Adrenal gland (tissue), 12 donors: Measurements from ENCODE around the gene BROX. TPM values are rescaled to one million over a fixed set of nuclear protein-coding genes. Genes with fewer than 3 reads are reported as not detected.
"Not testable (repeated sequence)": the region's sequence is repeated elsewhere in the genome, so short reads cannot be mapped to it uniquely, and the experiment has no call there.

Source experiments
- DNase-seq, 7 donors: peaks; one replicate each; pipeline ENCODE4 v3.0.0-alpha.2; 2019 to 2020
- H3K27ac ChIP-seq, 5 donors: fragments of 200-600 bp; sonication (generic) in 4 of 5; 1 replicate in 3 of 5; 2 replicates in 2 of 5; pipeline versions ENCODE4 v1.5.1 to v1.8.0; 2016 to 2020; ENCODE audit warnings: mild to moderate bottlenecking in 1 of 5
- H3K27me3 ChIP-seq: fragments of 200-600 bp; 2 replicates; pipeline ENCODE4 v1.8.0; 2021
- H3K36me3 ChIP-seq, 2 donors: fragments of 200-600 bp; replicated peaks in 1 of 2; 1 replicate in 1 of 2; 2 replicates in 1 of 2; pipeline versions ENCODE4 v1.5.1 to v1.8.0; 2018 to 2022
- H3K4me1 ChIP-seq, 2 donors: fragments of 200-600 bp; replicated peaks in 1 of 2; 1 replicate in 1 of 2; 2 replicates in 1 of 2; pipeline versions ENCODE4 v1.5.1 to v1.8.0; 2018 to 2021
- H3K4me3 ChIP-seq, 4 donors: fragments of 200-600 bp; sonication (generic) in 3 of 4; one replicate each; pipeline ENCODE4 v1.5.1; 2016 to 2018
- H3K9me3 ChIP-seq, 3 donors: fragments of 200-600 bp; sonication (generic) in 1 of 3; replicated peaks in 1 of 3; 1 replicate in 2 of 3; 2 replicates in 1 of 3; pipeline versions ENCODE4 v1.5.1 to v1.8.0; 2016 to 2021
- POLR2A ChIP-seq, 2 donors: fragments of 450-650 bp; IDR thresholded peaks; one replicate each; pipeline ENCODE4 v1.6.1; 2017; ENCODE audit warnings: antibody characterized with exemption in 2 of 2, mild to moderate bottlenecking in 2 of 2, moderate library complexity in 1 of 2
- WGBS, 4 donors: extraction: QIAGEN DNeasy Blood & Tissue Kit in 2 of 4; methylation state at CpG; one replicate each; pipeline versions ENCODE4 v1.1.5 to v1.1.7; 2013 to 2017; 5-methylcytosine and 5-hydroxymethylcytosine counted together
- intact Hi-C, 2 donors: fragments of 100-400 bp; cut with DNase I; formaldehyde crosslinking; loops; one replicate each; pipeline versions ENCODE4 v1.14.1 to v1.15.0; 2022 to 2023
- polyA plus RNA-seq, 3 donors: library from polyadenylated mRNA; stranded (reverse); fragments of 200-250 nt in 2 of 3; fragments of 350-450 nt in 1 of 3; fragmentation: Illumina TruSeq in 1 of 3; extraction: RNeasy Lipid Tissue Mini Kit (QIAGEN cat#74804) in 1 of 3; gene quantifications; one replicate each; pipeline ENCODE4 v1.2.3, GENCODE V29; 2013 to 2014
- total RNA-seq, 9 donors: library from RNA; depleted of rRNA in 4 of 9; stranded (reverse); fragments of >200 nt in 4 of 9; fragments of 120-200 nt in 1 of 9; fragmentation: NEBNext Ultra II Directional in 1 of 9; extraction: Animal tissue kit (Norgen Biotek cat#: 25700) in 1 of 9; gene quantifications; one replicate each; pipeline versions ENCODE4 v1.1.0 to v1.2.4, GENCODE V29; 2013 to 2023
- TF ChIP-seq, protein P1 (sequence below), 6 experiments: fragments of 450-650 bp in 4 of 6; fragments of 200-600 bp in 2 of 6; sonication (generic) in 1 of 6; IDR thresholded peaks; 1 replicate in 5 of 6; 2 replicates in 1 of 6; pipeline versions ENCODE4 v1.5.1 to v1.8.0; 2016 to 2021; ENCODE audit warnings: antibody characterized with exemption in 6 of 6, mild to moderate bottlenecking in 2 of 6, moderate library complexity in 1 of 6
- donor health status: healthy with polysubstance abuse.
- donor health status: Bipolar disorder and iron deficiency.
- donor health status: DM: yes; HTN: yes; CAD: no.
- donor health status: DM: no; HTN: no; CAD: no.
- donor health status: DM: no; HTN: no; CAD: no.
- donor health status: DM: yes; HTN: yes; CAD: no.

Gene BROX
- total and polyA plus RNA-seq, 12 donors = 14.1 to 81.3 (median 41.3) TPM

DNA sequence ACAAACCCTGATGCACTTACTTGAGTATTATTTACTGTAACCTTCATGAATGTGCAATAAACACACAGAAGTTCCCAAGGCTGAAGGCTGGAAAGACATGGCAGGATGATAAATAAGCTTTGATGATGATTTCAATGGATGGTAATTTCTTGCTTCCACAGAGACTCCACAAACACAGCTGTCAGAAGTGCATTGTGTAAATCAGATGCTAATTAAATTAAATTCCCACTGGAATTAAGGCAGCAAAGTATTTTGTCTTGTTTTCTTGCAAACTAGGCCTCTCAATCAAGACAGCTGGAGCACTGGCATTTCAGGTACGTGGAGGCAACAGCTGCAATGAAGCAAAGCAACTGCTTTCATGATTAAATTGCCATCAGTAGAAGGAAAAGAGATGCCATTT, 48.7 kb downstream of the BROX start:
- no peaks in the 10 kb centered on the region for H3K36me3 ChIP-seq
- H3K9me3 ChIP-seq = no peaks in the 10 kb centered on the region
- TF ChIP-seq POLR2A (IDR thresholded peaks at IDR 0.05) = no peak
- TF ChIP-seq, protein P1, sequence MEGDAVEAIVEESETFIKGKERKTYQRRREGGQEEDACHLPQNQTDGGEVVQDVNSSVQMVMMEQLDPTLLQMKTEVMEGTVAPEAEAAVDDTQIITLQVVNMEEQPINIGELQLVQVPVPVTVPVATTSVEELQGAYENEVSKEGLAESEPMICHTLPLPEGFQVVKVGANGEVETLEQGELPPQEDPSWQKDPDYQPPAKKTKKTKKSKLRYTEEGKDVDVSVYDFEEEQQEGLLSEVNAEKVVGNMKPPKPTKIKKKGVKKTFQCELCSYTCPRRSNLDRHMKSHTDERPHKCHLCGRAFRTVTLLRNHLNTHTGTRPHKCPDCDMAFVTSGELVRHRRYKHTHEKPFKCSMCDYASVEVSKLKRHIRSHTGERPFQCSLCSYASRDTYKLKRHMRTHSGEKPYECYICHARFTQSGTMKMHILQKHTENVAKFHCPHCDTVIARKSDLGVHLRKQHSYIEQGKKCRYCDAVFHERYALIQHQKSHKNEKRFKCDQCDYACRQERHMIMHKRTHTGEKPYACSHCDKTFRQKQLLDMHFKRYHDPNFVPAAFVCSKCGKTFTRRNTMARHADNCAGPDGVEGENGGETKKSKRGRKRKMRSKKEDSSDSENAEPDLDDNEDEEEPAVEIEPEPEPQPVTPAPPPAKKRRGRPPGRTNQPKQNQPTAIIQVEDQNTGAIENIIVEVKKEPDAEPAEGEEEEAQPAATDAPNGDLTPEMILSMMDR (IDR thresholded peaks at IDR 0.05) = no peak
- no peak overlapping the region for H3K4me3 ChIP-seq
- H3K27me3 ChIP-seq = no peaks in the 10 kb centered on the region
- intact Hi-C loops = no loop called here
- H3K27ac ChIP-seq = no peak overlapping the region
- whole genome bisulfite sequencing, 4 donors = 83 to 100% (median 89%) methylated on average over 1 of the region's 1 CpG
- no peaks in the 10 kb centered on the region for H3K4me1 ChIP-seq
- no peak for DNase-seq

DNA sequence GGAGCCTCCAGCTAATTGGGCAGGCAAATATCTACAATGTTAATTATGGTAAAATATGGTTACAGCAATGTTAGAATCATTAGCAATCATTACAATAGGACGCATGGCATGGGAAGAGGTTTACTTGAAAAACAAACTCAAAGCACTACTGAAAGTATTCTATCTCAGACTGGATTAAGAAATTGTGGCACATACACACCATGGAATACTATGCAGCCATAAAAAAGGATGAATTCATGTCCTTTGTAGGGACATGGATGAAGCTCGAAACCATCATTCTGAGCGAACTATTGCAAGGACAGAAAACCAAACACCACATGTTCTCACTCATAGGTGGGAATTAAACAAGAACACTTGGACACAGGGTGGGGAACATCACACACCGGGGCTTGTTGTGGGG, 49.8 kb downstream of the BROX start:
- H3K27ac ChIP-seq, DNase-seq, H3K36me3 ChIP-seq, H3K9me3 ChIP-seq, H3K27me3 ChIP-seq, H3K4me3 ChIP-seq, H3K4me1 ChIP-seq, intact Hi-C loops: not testable (repeated sequence)
- WGBS, 4 donors = 41 to 71% (median 49%) methylated on average over 4 of the region's 4 CpGs

- H3K9me3 ChIP-seq = no peaks in the 10 kb centered on the region
- no peak overlapping the region for H3K4me3 ChIP-seq
- DNase-seq = no peak
- no peaks in the 10 kb centered on the region for H3K27me3 ChIP-seq
- no peaks in the 10 kb centered on the region for H3K4me1 ChIP-seq
- intact Hi-C loops = no loop called here
- H3K27ac ChIP-seq = no peak overlapping the region
- 77 to 87% (median 84%) methylated on average over 5 of the region's 5 CpGs for WGBS, 4 donors
- no peak for TF ChIP-seq POLR2A (IDR thresholded peaks at IDR 0.05)
- TF ChIP-seq, protein P1 (IDR thresholded peaks at IDR 0.05) = no peak
- H3K36me3 ChIP-seq = no peaks in the 10 kb centered on the region
These were observed 54.8 kb downstream of the BROX start for GRCh38 chr1:222767152-222767571.

DNA sequence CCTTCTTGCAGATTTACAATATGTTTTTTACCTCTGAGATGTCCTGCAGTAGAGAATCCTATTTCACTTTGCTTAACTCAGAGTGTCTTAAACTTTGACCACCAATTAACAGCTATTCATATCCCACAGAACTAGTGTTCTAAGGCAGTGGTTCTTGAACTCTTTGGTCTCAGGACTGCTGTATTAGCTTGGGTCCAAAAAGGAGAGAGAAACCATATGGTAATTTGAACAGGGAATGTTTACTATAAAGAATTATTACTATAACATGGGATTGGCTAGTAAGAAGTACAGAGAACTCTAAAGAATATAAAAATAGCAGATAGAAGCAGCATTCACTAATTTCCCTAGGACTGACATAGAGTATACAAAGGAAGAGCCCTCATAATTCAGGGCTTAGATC, 56.2 kb downstream of the BROX start:
- intact Hi-C loops = no loop called here
- no peaks in the 10 kb centered on the region for H3K36me3 ChIP-seq
- TF ChIP-seq, protein P1 (IDR thresholded peaks at IDR 0.05) = no peak
- TF ChIP-seq POLR2A (IDR thresholded peaks at IDR 0.05) = no peak
- no peak overlapping the region for H3K27ac ChIP-seq
- H3K4me3 ChIP-seq = no peak overlapping the region
- no peaks in the 10 kb centered on the region for H3K27me3 ChIP-seq
- DNase-seq = no peak
- no peaks in the 10 kb centered on the region for H3K9me3 ChIP-seq
- H3K4me1 ChIP-seq = no peaks in the 10 kb centered on the region

DNA sequence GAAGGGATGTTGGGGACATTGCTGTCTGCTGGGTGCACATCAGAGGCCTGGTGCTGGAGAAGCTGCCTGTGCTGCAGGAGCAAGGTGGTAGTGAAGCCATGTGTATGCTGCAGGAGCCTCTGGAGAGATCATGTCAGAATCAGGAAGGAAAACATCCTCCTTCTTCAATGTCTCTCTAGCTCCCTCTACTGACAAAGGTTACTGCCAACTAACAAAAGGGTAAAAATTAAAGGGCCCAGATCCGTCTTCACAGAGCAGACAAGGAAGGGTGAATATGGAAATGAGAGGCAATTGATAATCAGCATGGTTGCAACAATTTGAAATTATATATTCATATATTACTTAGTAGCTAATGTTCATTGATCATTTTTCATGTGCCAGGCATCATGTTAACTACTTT, 56.8 kb downstream of the BROX start:
- WGBS, 4 donors = 52 to 71% (median 64%) methylated on average over 1 of the region's 1 CpG
- H3K27ac ChIP-seq = no peak overlapping the region
- H3K9me3 ChIP-seq = no peaks in the 10 kb centered on the region
- TF ChIP-seq, protein P1 (IDR thresholded peaks at IDR 0.05) = no peak
- no peak for TF ChIP-seq POLR2A (IDR thresholded peaks at IDR 0.05)
- H3K27me3 ChIP-seq = no peaks in the 10 kb centered on the region
- no peak overlapping the region for H3K4me3 ChIP-seq
- no peak for DNase-seq
- intact Hi-C loops = no loop called here
- no peaks in the 10 kb centered on the region for H3K36me3 ChIP-seq
- no peaks in the 10 kb centered on the region for H3K4me1 ChIP-seq
